CD4-positive, CD25-positive, alpha-beta regulatory T cell (primary cell): ENCODE data around the gene NIPAL3. TPM values are rescaled to one million over a fixed set of nuclear protein-coding genes. Genes with fewer than 3 reads are reported as not detected.

ENCODE experiments used
- ATAC-seq, 2 donors: fragments of 150-1000 bp; cut with Tn5 transposase; one replicate each; pipeline ENCODE4 v1.10.0; 2021; ENCODE audit warnings: low read depth in 2 of 2, moderate number of reproducible peaks in 2 of 2, moderate library complexity in 1 of 2
- DNase-seq, 3 donors: peaks; one replicate each; pipeline versions ENCODE4 v3.0.0 to v3.0.0-alpha.2; 2012 to 2022; ENCODE audit warnings: mixed read lengths in 1 of 3
- H3K27ac ChIP-seq: one replicate; pipeline ENCODE4 v1.7.0; 2013; ENCODE audit warnings: mild to moderate bottlenecking, low read length; ENCODE audit not compliant: insufficient read depth, poor library complexity, severe bottlenecking
- H3K27me3 ChIP-seq: one replicate; pipeline ENCODE4 v1.7.0; 2013; ENCODE audit warnings: low read length; ENCODE audit not compliant: control insufficient read depth, insufficient read depth
- H3K36me3 ChIP-seq: one replicate; pipeline ENCODE4 v1.7.0; 2013; ENCODE audit warnings: mild to moderate bottlenecking, low read length, moderate library complexity; ENCODE audit not compliant: control insufficient read depth, insufficient read depth
- H3K4me1 ChIP-seq: 2 replicates; pipeline ENCODE4 v1.7.0; 2013; ENCODE audit warnings: mild to moderate bottlenecking, low read length; ENCODE audit not compliant: insufficient read depth, control insufficient read depth, poor library complexity, severe bottlenecking
- H3K4me3 ChIP-seq: one replicate; pipeline ENCODE4 v1.7.0; 2013; ENCODE audit warnings: low read depth, mild to moderate bottlenecking, low read length, moderate library complexity
- H3K9me3 ChIP-seq, 2 experiments: 1 replicate in 1 of 2; 2 replicates in 1 of 2; pipeline ENCODE4 v1.7.0; 2013; ENCODE audit warnings: low read length in 2 of 2, mild to moderate bottlenecking in 1 of 2, moderate library complexity in 1 of 2; ENCODE audit not compliant: control insufficient read depth in 2 of 2
- H3K27ac Mint-ChIP-seq, 3 donors: one replicate each; pipeline ENCODE4 v1.8.0; 2020 to 2022; ENCODE audit warnings: mild to moderate bottlenecking in 3 of 3, mixed read lengths in 3 of 3, moderate library complexity in 2 of 3
- H3K27me3 Mint-ChIP-seq: one replicate; pipeline ENCODE4 v1.8.0; 2022; ENCODE audit warnings: mild to moderate bottlenecking, mixed read lengths
- H3K36me3 Mint-ChIP-seq: one replicate; pipeline ENCODE4 v1.8.0; 2020; ENCODE audit warnings: mixed read lengths
- H3K4me1 Mint-ChIP-seq, 4 donors: one replicate each; pipeline ENCODE4 v1.8.0; 2020 to 2022; ENCODE audit warnings: mixed read lengths in 4 of 4, mild to moderate bottlenecking in 1 of 4
- H3K4me3 Mint-ChIP-seq, 4 donors: one replicate each; pipeline ENCODE4 v1.8.0; 2020 to 2022; ENCODE audit warnings: mild to moderate bottlenecking in 4 of 4, mixed read lengths in 4 of 4, moderate library complexity in 3 of 4
- H3K9me3 Mint-ChIP-seq, 7 donors: one replicate each; pipeline ENCODE4 v1.8.0; 2020 to 2022; ENCODE audit warnings: mixed read lengths in 7 of 7, mild to moderate bottlenecking in 3 of 7, moderate library complexity in 2 of 7
- polyA plus RNA-seq, 4 donors: library from polyadenylated mRNA; unstranded; fragments of 300-500 nt; fragmentation: Illumina TruSeq; gene quantifications; one replicate each; pipeline ENCODE4 v1.2.3, GENCODE V29; 2021
- total RNA-seq: library from RNA; stranded (reverse); gene quantifications from one replicate; pipeline ENCODE4 v1.2.3, GENCODE V29; 2022

Gene NIPAL3
- total and polyA plus RNA-seq, 5 donors from 2014 or later, result 57.0 to 70.2 (median 63.0) TPM

- peaks cover 11% of the 10 kb centered on the region for H3K36me3 Mint-ChIP-seq
- ATAC-seq (no peak), DNase-seq (no peak)
- Histone ChIP-seq H3K9me3 (no peaks in the 10 kb centered on the region), H3K36me3 (no peaks in the 10 kb centered on the region), H3K4me3 (no peak overlapping the region), H3K4me1 (peaks cover 27% of the 10 kb centered on the region), H3K27ac (no peak overlapping the region), H3K27me3 (no peaks in the 10 kb centered on the region)
- no peak overlapping the region for H3K4me3 Mint-ChIP-seq
- peak overlapping the region in 2 of 3 donors; percentile 46 to 69 for H3K27ac Mint-ChIP-seq
- H3K27me3 Mint-ChIP-seq, result peaks cover 16% of the 10 kb centered on the region
- H3K9me3 Mint-ChIP-seq, result peaks cover 0 to 2% (median 0%) of the 10 kb centered on the region in 7 donors
- H3K4me1 Mint-ChIP-seq, result peaks cover 6 to 50% (median 34%) of the 10 kb centered on the region in 4 donors
These were observed 83.0 kb downstream of the NIPAL3 start for GRCh38 chr1:24498589-24498988.

GRCh38 chr1:24500448-24501048, 84.9 kb downstream of the NIPAL3 start:
- H3K4me1 ChIP-seq, result peaks cover 30% of the 10 kb centered on the region
- H3K27me3 ChIP-seq, result no peaks in the 10 kb centered on the region
- peak overlapping the region; percentile 55 to 92 (median 83) for H3K4me3 Mint-ChIP-seq
- H3K9me3 ChIP-seq, result no peaks in the 10 kb centered on the region
- peaks cover 0 to 2% (median 1%) of the 10 kb centered on the region in 7 donors for H3K9me3 Mint-ChIP-seq
- peak overlapping the region; percentile 97 for H3K27ac ChIP-seq
- peak overlapping the region; percentile 43 to 95 (median 89) for H3K27ac Mint-ChIP-seq
- H3K36me3 ChIP-seq, result no peaks in the 10 kb centered on the region
- H3K4me1 Mint-ChIP-seq, result peaks cover 6 to 58% (median 38%) of the 10 kb centered on the region in 4 donors
- ATAC-seq (no peak), DNase-seq (no peak)
- H3K27me3 Mint-ChIP-seq, result peaks cover 16% of the 10 kb centered on the region
- no peak overlapping the region for H3K4me3 ChIP-seq
- H3K36me3 Mint-ChIP-seq, result peaks cover 25% of the 10 kb centered on the region

GRCh38 chr1:24501371-24502064, 85.9 kb downstream of the NIPAL3 start:
- no peak for ATAC-seq
- peak; percentile 31 to 82 (median 48) for DNase-seq
- peaks cover 0 to 2% (median 1%) of the 10 kb centered on the region in 7 donors for H3K9me3 Mint-ChIP-seq

GRCh38 chr1:24502065-24502708, 86.6 kb downstream of the NIPAL3 start:
- ATAC-seq, result peak; percentile 62 to 64
- DNase-seq, result peak; percentile 79 to 92 (median 86)
- Histone ChIP-seq H3K36me3 (no peaks in the 10 kb centered on the region), H3K4me1 (peaks cover 47% of the 10 kb centered on the region), H3K4me3 (peak overlapping the region; percentile 89), H3K27me3 (no peaks in the 10 kb centered on the region), H3K27ac (peak overlapping the region; percentile 97), H3K9me3 (no peaks in the 10 kb centered on the region)
- peaks cover 0 to 2% (median 1%) of the 10 kb centered on the region in 7 donors for H3K9me3 Mint-ChIP-seq
- H3K4me1 Mint-ChIP-seq, result peaks cover 15 to 67% (median 49%) of the 10 kb centered on the region in 4 donors
- H3K4me3 Mint-ChIP-seq, result peak overlapping the region; percentile 81 to 92 (median 88)
- H3K27me3 Mint-ChIP-seq, result peaks cover 16% of the 10 kb centered on the region
- H3K27ac Mint-ChIP-seq, result peak overlapping the region; percentile 95 to 97 (median 96)
- peaks cover 17% of the 10 kb centered on the region for H3K36me3 Mint-ChIP-seq

More at GRCh38 chr1:24501371-24502064, 85.9 kb downstream of the NIPAL3 start:
- H3K4me1 ChIP-seq, result peaks cover 40% of the 10 kb centered on the region
- Mint-ChIP-seq H3K36me3 (peaks cover 17% of the 10 kb centered on the region), H3K4me1 (peaks cover 10 to 62% (median 44%) of the 10 kb centered on the region in 4 donors), H3K27ac (peak overlapping the region; percentile 95 to 97 (median 96)), H3K4me3 (peak overlapping the region; percentile 81 to 92 (median 88)), H3K27me3 (peaks cover 16% of the 10 kb centered on the region)
- H3K36me3 ChIP-seq, result no peaks in the 10 kb centered on the region
- no peaks in the 10 kb centered on the region for H3K9me3 ChIP-seq
- H3K27ac ChIP-seq, result peak overlapping the region; percentile 97
- no peaks in the 10 kb centered on the region for H3K27me3 ChIP-seq
- H3K4me3 ChIP-seq, result peak overlapping the region; percentile 89

GRCh38 chr1:24502709-24503058, 87.1 kb downstream of the NIPAL3 start, which contains the start of gene RCAN3:
TSS of gene RCAN3 (plus strand) at chr1:24502836. CDS start at chr1:24514373, 11,537 bp downstream.
- no peaks in the 10 kb centered on the region for H3K27me3 ChIP-seq
- H3K27me3 Mint-ChIP-seq, result peaks cover 16% of the 10 kb centered on the region

GRCh38 chr1:24503059-24503751, 87.6 kb downstream of the NIPAL3 start:
- DNase-seq, result peak in 1 of 3 donors; percentile 42

More at GRCh38 chr1:24502709-24503058, 87.1 kb downstream of the NIPAL3 start, which contains the start of gene RCAN3:
- H3K4me3 ChIP-seq, result peak within 1 kb of the TSS; percentile 95
- H3K4me3 Mint-ChIP-seq, result peak within 1 kb of the TSS; percentile 98 to 100 (median 100)
- peaks cover 20 to 67% (median 52%) of the 10 kb centered on the region in 4 donors for H3K4me1 Mint-ChIP-seq
- peak within 1 kb of the TSS; percentile 97 for H3K27ac ChIP-seq
- no peaks in the 10 kb centered on the region for H3K9me3 ChIP-seq
- DNase-seq (peak; percentile 80 to 95 (median 91)), ATAC-seq (peak; percentile 74 to 76)
- no peaks in the 10 kb centered on the region for H3K36me3 ChIP-seq
- peaks cover 0 to 2% (median 1%) of the 10 kb centered on the region in 7 donors for H3K9me3 Mint-ChIP-seq
- H3K36me3 Mint-ChIP-seq, result peaks cover 21% of the 10 kb centered on the region
- peak within 1 kb of the TSS; percentile 95 to 100 (median 99) for H3K27ac Mint-ChIP-seq
- peaks cover 52% of the 10 kb centered on the region for H3K4me1 ChIP-seq

More at GRCh38 chr1:24503059-24503751, 87.6 kb downstream of the NIPAL3 start:
- Mint-ChIP-seq H3K36me3 (peaks cover 24% of the 10 kb centered on the region), H3K4me3 (peak overlapping the region; percentile 98 to 100 (median 100)), H3K27me3 (peaks cover 16% of the 10 kb centered on the region), H3K27ac (peak overlapping the region; percentile 92 to 100 (median 99)), H3K4me1 (peaks cover 22 to 70% (median 52%) of the 10 kb centered on the region in 4 donors), H3K9me3 (peaks cover 0 to 2% (median 1%) of the 10 kb centered on the region in 7 donors)
- H3K4me1 ChIP-seq, result peaks cover 57% of the 10 kb centered on the region
- H3K4me3 ChIP-seq, result peak overlapping the region; percentile 95
- ATAC-seq, result peak; percentile 22 to 23
- H3K27ac ChIP-seq, result peak overlapping the region; percentile 97
- H3K36me3 ChIP-seq, result no peaks in the 10 kb centered on the region
- no peaks in the 10 kb centered on the region for H3K9me3 ChIP-seq
- no peaks in the 10 kb centered on the region for H3K27me3 ChIP-seq
